ENCODE measurements around the gene CPN2. TPM values are rescaled to one million over a fixed set of nuclear protein-coding genes. Genes with fewer than 3 reads are reported as not detected.

The CPN2 gene
- total and polyA plus RNA-seq, 10 of the 15 experiments (the other 5 are each of a cell fraction or from before 2014, with no cell fraction given), result not detected

- Histone ChIP-seq H3K79me2 (ENCODE audit: control insufficient read depth, insufficient read depth, low read length) (no peaks in the 10 kb centered on the region), H2AFZ (ENCODE audit: control insufficient read depth, low read depth, low read length) (no peak overlapping the region), H3K4me3 (no peak overlapping the region), H3K4me2 (ENCODE audit: control insufficient read depth, insufficient read depth) (no peak overlapping the region), H3K9me3 (replicated peaks; ENCODE audit: control insufficient read depth, insufficient read depth, low read length) (no peaks in the 10 kb centered on the region), H3K9ac (ENCODE audit: control insufficient read depth, insufficient read depth, low read length) (no peak overlapping the region), H3K27me3 (replicated peaks in 1 of 2; ENCODE audit: control insufficient read depth in 2 of 2, insufficient read depth in 2 of 2, low read length in 1 of 2) (no peaks in the 10 kb centered on the region; a peak in 3 of 4 replicates), H3K4me1 (ENCODE audit: control insufficient read depth, insufficient read depth, low read length) (no peaks in the 10 kb centered on the region), H3K27ac (ENCODE audit: control insufficient read depth, insufficient read depth) (no peak overlapping the region), H4K20me1 (ENCODE audit: control insufficient read depth, insufficient read depth) (no peaks in the 10 kb centered on the region), H3K36me3 (ENCODE audit: control insufficient read depth in 2 of 2, insufficient read depth in 2 of 2, low read length in 1 of 2) (no peaks in the 10 kb centered on the region)
- intact Hi-C loops (cut with micrococcal nuclease; ENCODE audit: unreplicated experiment) (no loop called here), in situ Hi-C loops (cut with MboI) (no loop called here)
- ChIA-PET CTCF (interaction anchor here (0.6 to 5.9 kb wide), 6 partner anchors 12 to 965 kb away, joined by 3 to 64 read pairs (median 4); no protein-coding TSS in a partner anchor), POLR2A (no interaction called here), SMC1A (ENCODE audit: uncharacterized antibody, unreplicated experiment) (interaction anchor here (1.6 kb wide), 1 partner anchor 99 kb away, joined by 4 read pairs; no protein-coding TSS in a partner anchor), RAD21 (ENCODE audit: unreplicated experiment) (interaction anchor here (1.6 kb wide), 1 partner anchor 13 kb away, joined by 5 read pairs; no protein-coding TSS in a partner anchor)
- BruUV-seq (replicated peaks), result no TSS peak
- ATAC-seq (peak; percentile 83), DNase-seq (ENCODE audit: low read depth, low spot score) (no peak), FAIRE-seq (no peak)
- TF ChIP-seq ATF7 (IDR thresholded peaks at IDR 0.05; ENCODE audit: low read depth) (0 out of 2 replicates have a peak, but pooled peaks have one; percentile 16), IKZF2 (IDR thresholded peaks at IDR 0.05) (no peak)
- 0% methylated on average over 5 of the region's 5 CpGs for WGBS (ENCODE audit: insufficient coverage, insufficient replicate concordance, low lambda C conversion rate, missing lambda C conversion rate)
These were observed 4.5 kb downstream of the CPN2 start for GRCh38 chr3:194346621-194347020.

GRCh38 chr3:194346035-194346434 is 5.1 kb downstream of the CPN2 start:
- Histone ChIP-seq H3K4me3 (no peak overlapping the region), H3K36me3 (ENCODE audit: control insufficient read depth in 2 of 2, insufficient read depth in 2 of 2, low read length in 1 of 2) (no peaks in the 10 kb centered on the region), H3K27ac (ENCODE audit: control insufficient read depth, insufficient read depth) (no peak overlapping the region), H3K4me2 (ENCODE audit: control insufficient read depth, insufficient read depth) (no peak overlapping the region), H3K4me1 (ENCODE audit: control insufficient read depth, insufficient read depth, low read length) (no peaks in the 10 kb centered on the region), H4K20me1 (ENCODE audit: control insufficient read depth, insufficient read depth) (no peaks in the 10 kb centered on the region), H3K9me3 (replicated peaks; ENCODE audit: control insufficient read depth, insufficient read depth, low read length) (no peaks in the 10 kb centered on the region), H3K79me2 (ENCODE audit: control insufficient read depth, insufficient read depth, low read length) (no peaks in the 10 kb centered on the region), H3K27me3 (replicated peaks in 1 of 2; ENCODE audit: control insufficient read depth in 2 of 2, insufficient read depth in 2 of 2, low read length in 1 of 2) (no peaks in the 10 kb centered on the region; a peak in 3 of 4 replicates), H2AFZ (ENCODE audit: control insufficient read depth, low read depth, low read length) (no peak overlapping the region), H3K9ac (ENCODE audit: control insufficient read depth, insufficient read depth, low read length) (no peak overlapping the region)
- BruUV-seq (replicated peaks), result no TSS peak
- FAIRE-seq, result no peak
- in situ Hi-C loops (cut with MboI), result no loop called here
- no peak for ATAC-seq
- TF ChIP-seq CEBPZ (IDR thresholded peaks at IDR 0.05; ENCODE audit: low read depth, low read length) (no peak), EED (IDR thresholded peaks at IDR 0.05; ENCODE audit: low read depth) (no peak), FOXM1 (IDR thresholded peaks at IDR 0.05; ENCODE audit: low read depth, low read length) (no peak)
- 27% methylated on average over 9 of the region's 9 CpGs for WGBS (ENCODE audit: insufficient coverage, insufficient replicate concordance, low lambda C conversion rate, missing lambda C conversion rate)
- ChIA-PET CTCF (interaction anchor here (1.0 to 5.9 kb wide), 7 partner anchors 11 to 561 kb away, joined by 3 to 64 read pairs (median 4); no protein-coding TSS in a partner anchor), POLR2A (no interaction called here), SMC1A (ENCODE audit: uncharacterized antibody, unreplicated experiment) (interaction anchor here (1.6 to 3.0 kb wide), 3 partner anchors 10 to 100 kb away, joined by 3 to 6 read pairs (median 4); no protein-coding TSS in a partner anchor), RAD21 (ENCODE audit: unreplicated experiment) (interaction anchor here (1.0 to 1.6 kb wide), 2 partner anchors 13 to 60 kb away, joined by 4 to 5 read pairs; no protein-coding TSS in a partner anchor)
- DNase-seq (ENCODE audit: low read depth, low spot score), result no peak
- intact Hi-C loops (cut with micrococcal nuclease; ENCODE audit: unreplicated experiment), result no loop called here
